Epithelial cell of proximal tubule (primary cell): ENCODE data around the gene CFAP221. TPM values are rescaled to one million over a fixed set of nuclear protein-coding genes. Genes with fewer than 3 reads are reported as not detected.
A peak's percentile ranks its signal among the peaks of the same experiment; 100 is the strongest.

Experiments used
- DNase-seq: peaks from one replicate; pipeline ENCODE4 v3.0.0-alpha.2; 2011; ENCODE audit warnings: low read depth
- H3K4me3 ChIP-seq: 2 replicates; pipeline ENCODE4 v1.5.1; 2011; ENCODE audit warnings: low read depth, mild to moderate bottlenecking, low read length
- CTCF ChIP-seq: conservative IDR thresholded peaks from 2 replicates; pipeline ENCODE4 v1.5.1; 2012; ENCODE audit warnings: low read depth, mild to moderate bottlenecking, low read length
- total RNA-seq: library from RNA; depleted of rRNA; stranded (reverse); fragments of >200 nt; gene quantifications from 2 replicates; pipeline ENCODE4 v1.2.3, GENCODE V29; 2015

Gene CFAP221
- total RNA-seq, 1 donor from 2014 or later: not detected

GRCh38 chr2:119516121-119516520 lies 28.1 kb upstream of the CFAP221 start:
- H3K4me3 ChIP-seq: no peak overlapping the region
- DNase-seq: no peak
- no peak for TF ChIP-seq CTCF

- no peak overlapping the region for H3K4me3 ChIP-seq
- DNase-seq: no peak
- peak; percentile 94 for TF ChIP-seq CTCF
Observed at GRCh38 chr2:119517433-119517832, 26.8 kb upstream of the CFAP221 start.

- no peak overlapping the region for H3K4me3 ChIP-seq
- TF ChIP-seq CTCF: no peak
- DNase-seq: no peak
Observed at GRCh38 chr2:119518401-119519056, 25.7 kb upstream of the CFAP221 start.

GRCh38 chr2:119519057-119519408 lies 25.2 kb upstream of the CFAP221 start:
- TF ChIP-seq CTCF: no peak
- DNase-seq: no peak
- H3K4me3 ChIP-seq: no peak overlapping the region

GRCh38 chr2:119520696-119521432 lies 23.4 kb upstream of the CFAP221 start:
- no peak overlapping the region for H3K4me3 ChIP-seq
- DNase-seq: no peak
- no peak for TF ChIP-seq CTCF

- DNase-seq: no peak
- TF ChIP-seq CTCF: no peak
- no peak overlapping the region for H3K4me3 ChIP-seq
Observed at GRCh38 chr2:119521433-119522050, 22.7 kb upstream of the CFAP221 start.
